GM18526 (cell line): Measurements from ENCODE around the gene CST8.

Experiments
- POLR2A ChIP-seq: IDR thresholded peaks from 3 replicates; pipeline ENCODE4 v1.6.1; 2011; ENCODE audit not compliant: insufficient read length; ENCODE audit errors: extremely low read depth

Gene CST8

GRCh38 chr20:23536328-23536974, 45.5 kb downstream of the CST8 start:
- TF ChIP-seq POLR2A: no peak

- TF ChIP-seq POLR2A: no peak
Observed at GRCh38 chr20:23537030-23537429, 46.1 kb downstream of the CST8 start.

- TF ChIP-seq POLR2A: no peak
Observed at GRCh38 chr20:23540624-23541023, 49.7 kb downstream of the CST8 start.

- TF ChIP-seq POLR2A: no peak
Observed at GRCh38 chr20:23541330-23541729, 50.4 kb downstream of the CST8 start.

GRCh38 chr20:23541776-23542175, 50.9 kb downstream of the CST8 start:
- TF ChIP-seq POLR2A: no peak

GRCh38 chr20:23542801-23543200, 51.9 kb downstream of the CST8 start:
- TF ChIP-seq POLR2A: no peak

- no peak for TF ChIP-seq POLR2A
Observed at GRCh38 chr20:23544133-23544532, 53.2 kb downstream of the CST8 start.
